CD4-positive, alpha-beta T cell treated with Interferon gamma for 1 hour (primary cell): ENCODE data around the gene SCN3B.

Source experiments
- DNase-seq: peaks from one replicate; pipeline ENCODE4 v3.0.0-alpha.2; 2020

The SCN3B gene

DNA sequence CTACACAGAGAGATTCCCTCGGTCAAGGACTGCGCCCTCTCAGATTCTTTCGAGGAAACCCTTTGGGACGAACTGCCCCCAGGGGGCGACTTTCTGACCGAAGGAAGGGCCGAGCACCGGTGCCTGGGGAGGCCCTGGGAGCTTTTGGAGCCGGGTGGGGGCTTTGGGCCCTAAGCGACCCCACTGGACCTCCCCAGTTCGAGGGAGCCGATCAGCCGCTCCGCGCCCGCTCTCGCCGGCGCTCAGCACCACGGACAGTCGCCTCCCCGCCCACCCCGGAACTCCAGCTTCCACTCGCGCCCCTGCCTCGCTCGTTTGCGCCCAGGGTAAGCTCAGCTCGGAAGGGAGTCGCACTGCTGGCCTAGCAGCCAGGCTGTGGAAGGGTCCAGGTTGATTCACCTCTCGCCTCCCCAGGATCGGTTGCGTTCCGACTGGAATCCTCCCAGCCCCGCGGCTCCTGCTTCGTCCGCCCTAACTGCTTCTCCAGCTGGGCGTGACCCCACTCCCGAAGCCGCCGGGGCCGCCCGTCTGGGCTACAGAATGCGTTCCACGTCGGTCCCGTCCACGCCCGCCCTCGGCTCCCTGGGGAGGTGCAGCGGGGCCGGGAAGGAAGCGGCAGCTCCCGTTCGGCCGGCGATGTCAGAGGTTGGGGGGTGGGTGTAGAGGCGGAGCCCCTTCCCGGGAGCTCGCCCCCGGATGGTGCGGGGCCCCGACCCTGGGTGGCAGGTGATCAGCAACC, 428 bp downstream of the SCN3B start:
- no peak for DNase-seq

DNA sequence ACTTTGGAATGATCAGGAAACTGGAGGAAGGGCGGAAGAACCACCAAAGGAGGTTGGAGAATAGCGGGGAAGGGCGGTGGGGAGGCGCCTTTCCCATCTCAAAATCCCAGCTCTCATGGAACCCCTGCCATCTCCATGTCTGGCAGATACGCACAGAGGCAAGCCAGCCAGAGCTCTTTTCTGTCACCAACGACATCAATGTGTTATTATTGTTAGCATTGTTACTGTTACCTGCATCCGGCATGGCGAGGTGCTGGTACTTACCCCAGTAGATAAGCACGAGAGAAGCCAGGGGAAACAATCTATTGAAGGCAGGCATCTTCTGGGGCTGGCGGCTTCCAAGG, 969 bp downstream of the SCN3B start:
- DNase-seq = no peak

DNA sequence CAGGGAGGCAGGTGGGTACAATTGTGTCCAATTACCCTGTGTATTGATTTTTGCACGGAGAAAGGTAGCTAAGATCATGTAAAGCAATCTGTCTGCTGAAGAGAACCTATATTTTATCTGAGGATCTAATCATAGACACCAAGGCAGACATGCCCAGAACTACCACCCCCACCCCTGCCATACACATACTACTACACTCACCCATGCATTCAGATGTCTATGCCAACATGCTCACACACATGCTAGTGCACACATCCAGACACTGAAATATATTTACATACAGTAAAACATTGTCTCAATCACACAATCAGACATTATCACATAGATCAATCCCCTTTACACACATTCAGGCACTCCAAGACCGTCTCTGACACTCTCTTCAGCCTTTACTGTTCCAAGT, 1.8 kb downstream of the SCN3B start:
- no peak for DNase-seq

DNA sequence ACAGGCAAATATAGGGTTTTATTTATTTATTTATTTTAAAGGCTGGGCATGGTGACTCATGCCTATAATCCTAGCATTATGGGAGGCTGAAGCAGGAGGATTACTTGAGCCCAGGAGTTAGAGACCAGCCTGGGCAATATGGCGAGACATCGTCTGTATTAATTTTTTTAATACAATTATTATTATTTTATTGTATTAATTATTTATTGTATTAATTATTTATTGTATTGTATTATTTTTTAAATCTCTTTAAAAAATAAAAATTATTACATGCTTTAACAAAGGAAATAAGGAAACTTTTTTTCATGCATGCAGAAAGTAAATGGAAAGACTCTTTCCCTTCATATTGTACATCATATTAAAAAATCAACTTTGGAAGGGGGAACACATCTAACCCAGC, 3.5 kb downstream of the SCN3B start:
- no peak for DNase-seq

DNA sequence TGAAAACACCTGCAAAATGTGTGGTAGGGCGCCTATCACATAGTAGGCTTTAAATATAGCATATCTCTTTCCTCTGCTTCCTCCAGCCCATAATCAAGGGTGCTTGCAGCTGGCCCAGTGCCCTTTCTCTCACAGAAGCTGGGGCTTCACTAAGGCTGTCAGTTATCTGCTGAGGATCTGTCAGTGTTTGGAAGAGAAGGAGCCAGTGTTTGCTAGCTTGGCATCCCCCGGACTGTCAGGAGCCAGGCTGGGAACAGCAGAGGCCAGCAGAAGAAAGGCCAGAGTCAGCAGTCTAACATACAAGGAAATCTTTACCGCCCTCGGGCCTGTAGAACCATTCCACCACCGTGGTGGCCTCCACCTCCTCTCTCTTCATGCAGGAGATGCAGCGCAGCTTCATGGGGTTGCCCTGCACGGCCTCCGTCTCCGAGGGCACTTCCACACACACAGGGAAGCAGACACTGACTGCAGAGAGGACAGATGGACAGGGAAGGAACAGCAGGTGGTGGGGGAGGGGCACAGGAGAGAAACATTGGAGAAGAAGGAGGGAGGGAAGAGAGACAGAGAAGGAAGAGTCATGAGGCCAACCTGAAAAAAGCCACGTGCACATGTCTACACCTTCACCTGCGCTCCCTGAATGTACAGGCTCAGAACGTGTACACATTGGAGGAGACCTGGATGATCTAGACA, 9.0 kb downstream of the SCN3B start:
- no peak for DNase-seq

DNA sequence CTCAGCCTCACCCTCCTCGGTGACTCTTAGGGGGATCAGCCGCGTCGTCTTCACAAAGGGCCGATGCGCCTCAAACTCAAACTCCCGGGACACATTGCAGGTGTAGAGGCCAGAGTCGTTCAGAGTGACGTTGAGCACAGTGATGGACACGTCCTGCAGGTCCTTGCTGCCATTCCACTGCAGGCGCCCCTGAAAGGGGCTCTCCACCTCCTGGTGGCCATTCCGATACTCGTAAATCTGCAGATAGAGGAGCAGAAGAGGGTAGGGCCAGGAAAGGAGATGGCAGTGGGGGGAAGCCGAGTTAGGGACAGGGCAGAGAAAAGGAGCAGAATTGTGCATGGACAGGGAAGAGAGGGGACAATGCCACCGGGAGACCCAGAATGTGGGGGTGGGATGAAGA, 12.0 kb downstream of the SCN3B start:
- DNase-seq = no peak

DNA sequence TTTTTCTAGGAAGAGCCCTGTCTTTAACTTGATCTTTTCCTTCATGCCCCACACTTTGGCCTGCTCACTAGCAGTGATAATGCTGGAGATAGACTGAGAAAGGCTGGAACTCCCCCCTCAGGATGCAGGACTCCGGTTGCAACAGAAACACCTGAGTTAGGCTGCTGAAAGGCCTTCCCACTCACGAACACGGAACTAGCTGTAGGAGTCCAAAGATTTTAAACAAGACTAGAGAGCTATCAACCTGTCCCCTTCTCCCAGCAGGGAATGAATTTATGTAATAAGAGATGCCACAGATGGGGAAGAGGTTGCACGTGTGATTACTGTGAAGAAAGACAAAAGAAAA, 13.0 kb downstream of the SCN3B start:
- DNase-seq = no peak

DNA sequence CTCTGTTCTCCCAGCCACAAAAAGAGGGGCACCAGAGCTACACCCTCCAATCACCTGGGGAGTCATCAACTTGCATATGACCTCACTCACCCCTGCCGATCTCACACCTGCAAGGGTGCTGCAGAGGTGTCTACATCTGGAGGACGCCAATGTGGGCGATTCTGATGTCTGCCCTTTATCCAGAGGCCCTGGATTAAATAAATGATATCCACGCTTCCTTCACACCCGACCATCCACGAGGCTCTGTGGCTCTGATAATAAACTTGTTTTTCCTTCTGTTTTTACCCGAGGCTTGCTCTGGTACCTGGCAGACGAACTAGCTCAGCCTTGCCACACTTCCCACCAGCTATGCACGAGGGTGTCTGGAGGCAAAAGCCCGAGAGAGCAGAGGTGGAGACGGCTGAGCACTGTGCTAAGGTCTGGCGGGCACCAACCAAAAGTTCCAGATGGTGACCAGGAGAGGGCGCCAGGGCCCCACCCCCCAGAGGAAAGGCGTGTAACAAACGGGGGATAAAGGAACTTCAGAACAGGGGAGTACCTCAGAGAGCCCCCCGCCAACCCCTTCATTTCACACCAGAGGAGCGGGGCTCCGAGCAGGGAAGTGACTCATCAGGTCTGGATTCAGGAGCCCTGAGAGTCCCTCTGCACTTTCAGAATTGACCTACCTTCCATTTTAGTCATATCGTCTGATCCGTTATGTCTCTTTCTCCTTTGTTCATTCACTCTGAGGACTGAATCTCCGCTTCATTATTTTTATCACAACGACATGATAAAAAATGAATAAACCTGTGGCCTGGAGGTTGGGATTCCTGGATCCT, 13.5 kb downstream of the SCN3B start:
- peak; percentile 9 for DNase-seq

DNA sequence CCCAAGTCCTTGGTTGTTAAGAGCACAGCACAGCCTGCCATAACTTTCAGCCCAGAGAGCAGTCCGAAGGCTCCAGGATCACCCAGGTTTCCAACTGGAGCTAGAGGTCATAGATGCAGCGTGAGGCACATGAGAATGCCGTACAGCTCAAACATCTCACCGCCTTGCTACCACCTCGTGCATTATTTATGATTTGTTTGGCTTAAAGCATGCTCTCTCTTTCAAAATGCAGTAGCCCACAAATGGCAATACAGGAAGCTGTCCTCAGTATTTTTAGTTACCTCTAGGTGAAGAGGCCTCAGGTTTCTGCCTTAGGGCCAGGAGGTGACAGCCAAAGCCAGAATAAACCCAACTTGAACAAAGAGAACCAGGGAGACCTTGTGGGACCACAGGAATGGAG, 14.4 kb downstream of the SCN3B start:
- DNase-seq = no peak

DNA sequence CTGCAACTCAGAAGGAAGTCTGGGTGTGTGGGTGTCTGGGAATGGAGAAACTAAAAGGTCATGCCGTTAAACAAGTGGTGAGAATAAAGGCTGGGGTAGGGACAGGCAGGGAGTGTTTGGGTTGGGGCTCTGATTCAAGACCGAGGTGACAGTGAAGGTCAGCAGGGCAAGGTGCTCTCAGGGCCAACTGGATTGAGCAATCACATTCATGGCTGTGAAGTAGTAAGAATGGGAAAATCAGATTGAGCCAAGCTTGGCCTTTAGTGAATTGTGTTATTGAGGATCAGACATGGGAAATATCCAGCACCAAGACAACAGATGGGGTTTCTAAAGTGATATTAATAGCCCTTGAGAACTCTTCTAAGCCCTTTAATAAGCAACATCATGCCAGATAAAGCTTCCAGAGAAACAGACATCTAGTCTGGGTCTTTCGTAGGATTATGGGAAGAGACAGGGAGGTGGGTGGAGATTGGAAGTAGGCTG, 24.3 kb downstream of the SCN3B start:
- DNase-seq = no peak

DNA sequence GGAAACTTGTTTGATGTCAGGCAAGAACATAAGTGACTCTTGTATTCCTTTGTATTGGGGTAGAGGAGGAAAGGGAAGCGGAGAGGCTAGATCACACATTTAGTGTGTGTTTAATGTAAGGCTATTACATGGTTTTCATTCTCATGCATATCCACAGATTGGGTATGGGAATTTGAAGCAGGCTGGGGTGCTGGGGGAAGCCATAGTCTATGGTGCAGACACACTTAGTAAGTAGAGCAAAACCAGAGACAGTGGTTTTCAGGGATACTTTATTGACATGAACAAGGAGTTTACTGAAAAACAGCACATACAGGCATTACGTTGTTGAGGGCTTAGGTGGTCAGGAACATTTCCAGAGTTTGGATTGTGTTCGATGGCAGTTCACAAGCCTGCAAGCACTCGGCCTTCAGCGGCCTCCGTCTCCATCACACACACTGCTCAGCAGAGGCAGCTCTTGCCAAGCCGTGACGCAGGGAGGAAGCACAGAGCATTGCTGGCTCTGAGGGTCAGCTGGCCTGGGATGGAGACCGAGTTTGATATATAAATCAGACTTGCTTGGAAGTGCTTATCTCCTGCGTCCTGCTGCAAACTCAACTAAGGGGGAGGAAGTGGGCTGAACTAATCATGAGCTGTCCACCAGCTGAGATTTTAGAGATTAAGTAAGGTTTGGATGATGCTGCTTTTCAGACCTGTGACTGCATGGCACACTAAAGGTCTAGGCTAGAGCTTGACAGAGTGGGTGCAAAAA, 25.3 kb downstream of the SCN3B start:
- no peak for DNase-seq

DNA sequence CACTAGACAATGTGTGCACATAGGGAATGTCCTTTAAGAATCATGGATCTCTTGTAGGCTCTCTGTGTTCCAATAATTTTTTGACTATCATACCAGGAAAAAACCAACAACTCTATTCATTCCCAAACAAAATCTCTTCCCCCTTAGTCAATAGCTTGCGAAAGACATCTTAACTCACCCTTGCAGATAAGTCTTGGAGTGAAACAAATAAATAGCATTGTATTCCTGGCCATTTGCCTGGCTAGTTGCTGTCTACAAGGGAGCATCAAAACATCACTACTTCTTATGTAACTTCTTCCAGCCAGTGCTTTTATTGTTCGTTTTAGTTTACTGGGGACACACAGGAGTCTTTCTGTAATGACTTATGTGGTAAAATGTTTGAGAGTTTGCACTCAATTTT, 29.4 kb downstream of the SCN3B start:
- DNase-seq = no peak

DNA sequence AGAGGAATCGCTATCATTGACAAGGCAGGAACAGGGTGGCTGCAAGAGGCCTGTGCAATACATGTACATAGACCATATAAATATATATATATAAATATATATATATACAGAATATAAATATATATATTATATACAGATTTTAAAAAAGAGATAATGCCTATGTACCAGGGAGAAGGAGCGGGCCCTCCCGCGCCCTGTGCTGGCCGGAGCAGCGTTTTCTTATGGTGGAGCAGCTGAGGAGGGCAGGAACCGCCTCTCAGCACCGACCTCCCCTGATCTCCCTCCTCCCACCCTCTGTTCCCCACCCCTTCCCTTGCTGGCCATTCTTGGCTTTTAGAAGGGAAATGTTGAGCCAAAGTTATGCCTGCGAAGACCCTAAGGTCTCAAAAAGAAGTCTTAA, 31.8 kb downstream of the SCN3B start:
- no peak for DNase-seq

DNA sequence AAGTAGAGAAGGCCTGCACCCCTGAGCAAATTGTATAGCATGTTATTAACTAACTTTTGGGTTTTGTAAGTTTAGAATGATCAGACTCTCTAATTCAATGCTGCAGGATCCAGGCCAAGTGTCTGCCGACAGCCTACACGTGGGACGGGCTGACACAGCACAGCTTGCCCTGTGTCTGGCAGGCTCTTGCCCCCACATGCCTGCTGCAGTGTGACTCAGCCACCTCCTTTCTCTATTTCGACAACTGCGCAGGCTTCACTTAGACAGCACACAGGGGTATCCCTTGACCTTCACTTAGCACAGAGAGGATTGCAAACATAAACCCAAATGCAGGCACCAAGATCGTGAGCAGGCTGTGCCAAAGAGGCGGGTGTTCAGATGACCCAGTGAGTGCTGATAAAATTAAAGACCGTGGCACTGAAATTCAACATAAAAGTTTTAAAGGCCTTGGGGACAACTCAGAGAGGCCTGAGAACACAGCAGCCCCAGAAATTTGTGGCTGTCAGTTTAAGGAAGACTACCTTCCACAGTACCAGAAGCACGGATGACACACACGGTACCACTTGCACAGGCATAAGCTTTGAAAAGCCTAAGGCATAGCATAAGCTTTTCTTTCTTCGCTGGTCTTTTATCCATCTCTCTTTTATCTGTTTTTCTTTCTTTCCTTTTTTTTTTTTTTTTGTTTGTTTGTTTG, 37.8 kb downstream of the SCN3B start:
- DNase-seq = no peak

DNA sequence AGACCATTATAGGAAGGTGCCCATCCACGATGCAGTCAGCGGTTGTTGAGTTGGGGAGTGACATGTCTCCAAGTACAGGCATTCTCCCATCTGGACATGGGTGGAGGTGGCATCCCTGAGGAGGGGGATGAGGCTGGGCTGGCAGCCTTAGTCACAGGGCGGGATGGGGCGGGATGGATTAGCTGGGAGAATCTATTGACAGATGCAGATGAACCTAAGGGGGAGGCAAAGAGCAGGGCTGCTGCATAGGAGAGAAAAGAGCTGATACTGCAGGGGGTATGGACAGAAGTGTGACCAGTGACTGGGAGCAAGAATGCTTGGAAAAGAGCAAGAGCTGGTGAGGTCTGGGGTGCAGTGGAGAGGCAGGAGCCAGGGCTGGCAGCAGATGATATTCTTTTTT, 42.7 kb downstream of the SCN3B start:
- no peak for DNase-seq

DNA sequence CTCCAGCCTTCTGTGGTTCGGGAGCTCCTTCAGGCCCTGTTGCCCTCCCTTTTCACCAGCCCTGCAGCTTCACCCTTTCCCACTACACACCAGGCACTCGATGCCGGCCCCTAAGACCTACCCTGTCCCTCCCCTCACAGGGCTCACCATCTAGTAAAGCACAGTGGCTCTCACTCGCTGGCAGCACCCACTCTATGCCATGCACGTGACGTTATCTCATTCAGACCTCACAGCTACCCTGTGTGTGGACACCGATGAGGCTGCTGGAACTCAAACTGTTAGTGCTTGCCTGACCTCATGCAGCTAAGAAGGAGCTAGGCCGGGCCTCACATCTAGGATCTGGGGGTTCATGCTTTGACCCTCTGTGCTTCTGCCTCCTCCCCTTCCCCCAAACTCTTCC, 45.5 kb downstream of the SCN3B start:
- no peak for DNase-seq

DNA sequence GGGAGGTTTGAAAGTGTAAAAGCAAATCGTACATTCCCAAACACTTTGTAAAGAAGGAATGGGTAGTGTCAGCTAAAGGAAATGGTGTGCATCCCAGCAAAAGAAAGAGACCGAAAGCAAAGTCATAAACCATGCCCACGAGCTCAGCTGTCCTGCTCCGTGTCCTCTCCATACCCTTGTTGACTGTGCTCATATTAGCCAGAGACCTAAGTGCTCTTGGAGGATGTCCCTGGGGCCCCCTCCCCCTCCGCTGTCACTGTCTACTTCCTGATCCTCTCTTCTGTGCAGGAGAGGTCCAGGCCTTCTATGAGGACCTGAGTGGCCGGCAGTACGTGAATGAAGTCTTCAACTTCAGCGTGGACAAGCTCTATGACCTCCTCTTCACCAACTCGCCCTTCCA, 46.1 kb downstream of the SCN3B start:
- DNase-seq = no peak

DNA sequence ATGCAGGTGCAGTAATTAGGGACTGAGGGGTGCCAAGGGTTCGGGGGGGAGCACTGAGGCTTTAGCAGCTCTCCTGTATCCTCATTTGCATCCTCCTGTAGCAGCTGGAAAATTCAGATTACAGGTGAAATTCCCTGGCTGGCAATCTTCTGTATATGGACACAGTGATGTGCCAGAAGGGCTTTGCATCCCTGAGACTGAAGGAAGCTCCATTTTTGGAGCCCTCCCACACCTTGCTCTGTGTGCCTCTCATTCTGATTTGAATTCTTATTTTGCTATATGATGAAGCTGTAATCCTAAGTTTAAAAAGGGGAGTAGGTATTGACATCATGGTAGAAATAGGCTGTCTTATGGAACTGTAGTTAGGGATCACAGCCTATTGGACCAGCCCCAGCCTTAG, 46.6 kb downstream of the SCN3B start:
- no peak for DNase-seq

DNA sequence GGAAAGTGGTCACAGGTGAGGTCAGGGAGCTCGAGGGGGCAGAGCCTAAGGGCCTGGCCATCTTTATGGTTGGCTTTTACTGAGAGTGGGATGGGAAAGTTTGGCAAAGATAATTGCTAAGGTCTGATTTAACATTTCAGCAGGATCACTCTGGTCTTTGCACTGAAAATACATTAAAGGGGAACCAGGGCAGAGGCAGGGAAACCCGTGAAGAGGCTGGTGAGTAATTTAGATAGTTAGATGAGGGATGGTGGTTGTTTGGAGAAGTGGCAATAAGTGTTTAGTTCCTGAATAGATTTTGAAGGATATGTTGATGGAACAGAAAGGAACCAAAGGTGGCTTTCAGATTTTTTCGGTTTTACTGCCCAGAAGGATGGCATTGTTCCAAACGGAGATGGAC, 50.8 kb downstream of the SCN3B start:
- no peak for DNase-seq

DNA sequence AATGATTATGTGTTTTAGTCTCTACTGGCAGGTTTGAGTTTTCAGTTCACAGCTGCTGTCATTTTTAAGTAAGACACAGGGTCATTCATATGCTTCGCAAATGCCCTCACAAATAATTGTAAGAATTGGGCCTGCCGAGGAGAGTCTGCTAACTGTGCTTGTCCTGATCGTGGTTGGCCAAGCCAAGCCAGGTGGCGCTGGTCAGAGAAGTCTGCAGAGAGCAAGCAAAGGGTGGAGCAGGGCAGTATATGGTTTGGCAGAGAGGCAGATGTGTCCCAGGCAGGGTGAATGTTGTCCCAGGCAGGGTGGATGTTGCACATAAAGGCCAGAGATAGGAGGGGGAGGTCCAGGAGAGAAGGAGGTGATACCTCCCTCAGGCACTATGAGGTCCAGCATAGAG, 52.7 kb downstream of the SCN3B start:
- DNase-seq = no peak

DNA sequence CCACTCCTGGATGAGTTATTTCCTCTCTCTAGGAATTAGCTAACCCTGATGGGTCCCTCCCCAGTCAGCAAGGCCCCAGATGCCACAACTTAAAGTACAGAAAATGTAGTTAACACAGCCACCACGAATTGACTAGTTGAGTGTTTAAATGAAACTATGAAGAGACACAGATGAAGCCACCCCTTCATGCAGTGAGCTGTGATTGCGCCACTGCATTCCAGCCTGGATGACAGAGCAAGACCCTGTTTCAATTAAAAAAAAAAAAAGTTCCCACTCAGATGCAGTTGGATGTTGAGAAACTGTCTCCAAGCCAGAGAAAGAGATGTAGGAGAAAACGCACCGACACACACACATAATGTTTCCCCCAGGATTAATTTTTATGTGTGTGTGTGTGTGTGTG, 53.3 kb downstream of the SCN3B start:
- DNase-seq = no peak

DNA sequence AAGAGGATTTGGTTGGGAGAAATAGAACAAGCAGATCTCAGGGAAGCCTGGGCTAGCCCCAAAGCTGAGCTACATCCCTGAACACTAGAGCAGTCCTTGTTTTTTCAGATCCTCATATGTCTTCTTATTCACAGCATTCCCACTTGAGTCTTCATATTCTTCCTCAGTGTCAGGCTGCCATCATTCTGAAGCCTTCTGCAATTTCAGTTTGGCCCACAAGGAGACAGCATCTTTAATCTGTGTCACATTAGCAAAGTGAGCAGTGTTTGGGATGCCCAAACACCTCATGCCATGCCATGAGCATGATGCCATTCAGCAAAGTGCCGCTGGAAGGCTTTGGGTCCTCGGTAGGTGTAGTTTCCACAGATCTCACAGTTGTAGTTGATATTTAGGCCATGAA, 56.6 kb downstream of the SCN3B start:
- DNase-seq = no peak

DNA sequence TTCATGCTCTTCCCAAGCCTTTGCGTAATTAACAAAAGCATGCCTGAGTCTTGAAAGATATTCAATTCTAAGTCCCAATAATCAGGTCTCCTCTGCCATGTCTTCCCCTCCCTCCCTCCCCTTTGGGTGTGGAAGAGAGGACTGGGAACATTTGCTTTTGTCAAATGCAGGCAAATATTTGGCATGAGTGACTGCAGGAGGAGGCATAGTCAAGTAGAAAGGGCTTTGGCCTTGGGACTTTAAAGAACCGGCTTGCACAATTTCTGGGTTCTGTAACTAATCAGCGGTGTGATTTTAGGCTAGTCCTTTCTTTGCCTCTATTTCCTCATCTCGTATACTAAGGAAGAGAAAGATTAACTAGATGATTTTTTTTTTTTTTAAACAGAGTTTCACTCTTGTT, 59.5 kb downstream of the SCN3B start:
- no peak for DNase-seq
